ENCODE data around the gene GAREM1.

Gene GAREM1

GRCh38 chr18:32252141-32252860 is 218.4 kb downstream of the GAREM1 start:
- no peak overlapping the region for H3K4me3 ChIP-seq (ENCODE audit: low read depth, low read length)
- POLR2A ChIA-PET: no interaction called here
- CTCF ChIA-PET: interaction anchor here (1.0 kb wide), 2 partner anchors 9 to 218 kb away, joined by 3 read pairs; partner anchors contain the start of gene GAREM1
- DNase-seq (ENCODE audit: low read depth, low spot score): no peak
- TF ChIP-seq CTCF (IDR thresholded peaks at IDR 0.05; ENCODE audit: insufficient read depth, low read length, missing control alignments): no peak

- CTCF ChIA-PET: interaction anchor here (1.0 kb wide), 1 partner anchor 219 kb away, joined by 3 read pairs; the partner anchor contains the start of gene GAREM1
- POLR2A ChIA-PET: no interaction called here
These were observed 219.2 kb downstream of the GAREM1 start for GRCh38 chr18:32251466-32251865.

GRCh38 chr18:32249147-32249929 is 221.3 kb downstream of the GAREM1 start:
- H3K4me3 ChIP-seq (ENCODE audit: low read depth, low read length): no peak overlapping the region
- ChIA-PET POLR2A (no interaction called here), CTCF (interaction anchor here (1.1 to 1.4 kb wide), 3 partner anchors 23 to 40 kb away, joined by 3 read pairs; no protein-coding TSS in a partner anchor)
- TF ChIP-seq CTCF (IDR thresholded peaks at IDR 0.05; ENCODE audit: insufficient read depth, low read length, missing control alignments): no peak
- no peak for DNase-seq (ENCODE audit: low read depth, low spot score)

More at GRCh38 chr18:32251466-32251865, 219.2 kb downstream of the GAREM1 start:
- no peak overlapping the region for H3K4me3 ChIP-seq (ENCODE audit: low read depth, low read length)
- no peak for DNase-seq (ENCODE audit: low read depth, low spot score)
- no peak for TF ChIP-seq CTCF (IDR thresholded peaks at IDR 0.05; ENCODE audit: insufficient read depth, low read length, missing control alignments)

GRCh38 chr18:32244881-32245280 is 225.8 kb downstream of the GAREM1 start:
- POLR2A ChIA-PET: no interaction called here
- CTCF ChIA-PET: no interaction called here
- no peak overlapping the region for H3K4me3 ChIP-seq (ENCODE audit: low read depth, low read length)
- TF ChIP-seq CTCF (IDR thresholded peaks at IDR 0.05; ENCODE audit: insufficient read depth, low read length, missing control alignments): no peak
- DNase-seq (ENCODE audit: low read depth, low spot score): no peak

- ChIA-PET POLR2A (no interaction called here), CTCF (no interaction called here)
- no peak for DNase-seq (ENCODE audit: low read depth, low spot score)
- no peak for TF ChIP-seq CTCF (IDR thresholded peaks at IDR 0.05; ENCODE audit: insufficient read depth, low read length, missing control alignments)
- no peak overlapping the region for H3K4me3 ChIP-seq (ENCODE audit: low read depth, low read length)
These were observed 227.3 kb downstream of the GAREM1 start for GRCh38 chr18:32243358-32243757.

- CTCF ChIA-PET: no interaction called here
- DNase-seq (ENCODE audit: low read depth, low spot score): no peak
- no peak for TF ChIP-seq CTCF (IDR thresholded peaks at IDR 0.05; ENCODE audit: insufficient read depth, low read length, missing control alignments)
- H3K4me3 ChIP-seq (ENCODE audit: low read depth, low read length): no peak overlapping the region
- POLR2A ChIA-PET: no interaction called here
These were observed 228.3 kb downstream of the GAREM1 start for GRCh38 chr18:32242395-32242794.

Measured in AG04449 (cell line).